GM12878 (cell line): ENCODE measurements around the gene HIVEP2. TPM values are rescaled to one million over a fixed set of nuclear protein-coding genes. Genes with fewer than 3 reads are reported as not detected.

Experiments used
- ATAC-seq: fragments of 200-7000 bp; cut with Tn5 transposase; 3 replicates; pipeline ENCODE4 v1.9.1; 2020; ENCODE audit warnings: mild to moderate bottlenecking, moderate library complexity
- BruUV-seq: library from RNA; stranded (reverse); fragments of 400-500 nt; replicated peaks from 2 replicates; lab custom pipeline; 2021; lab: Mats Ljungman, UMichigan
- CTCF ChIA-PET: fragments of 300-600 bp; sonication (Branson Sonifier 250); formaldehyde crosslinking; extraction: SDS; loops from one replicate; lab custom pipeline; 2021; ENCODE audit warnings: inconsistent platforms; lab: Yijun Ruan, JAX
- POLR2A ChIA-PET: fragments of 350-600 bp; formaldehyde crosslinking; extraction: SDS; loops from one replicate; lab custom pipeline; 2021; ENCODE audit warnings: inconsistent platforms; lab: Charles Lee
- RAD21 ChIA-PET: fragments of 300-600 bp; sonication (Branson Sonifier 250); formaldehyde crosslinking; loops from one replicate; lab custom pipeline; 2023; ENCODE audit warnings: antibody characterized with exemption; ENCODE audit not compliant: unreplicated experiment; lab: Charles Lee
- SMC1A ChIA-PET: fragments of 300-600 bp; sonication (Branson Sonifier 250); formaldehyde crosslinking; loops from one replicate; lab custom pipeline; 2023; ENCODE audit not compliant: unreplicated experiment, uncharacterized antibody; lab: Charles Lee
- DNase-seq: peaks from one replicate; pipeline ENCODE4 v3.0.0-alpha.2; 2011; ENCODE audit warnings: low read depth, low spot score
- FAIRE-seq: peaks from 3 replicates; lab custom pipeline; 2011; peaks lifted over from hg19 to GRCh38; lab: Jason Lieb, UNC
- H2AFZ ChIP-seq: 2 replicates; pipeline ENCODE4 v1.6.0; 2011; ENCODE audit warnings: low read depth, low read length, control low read depth; ENCODE audit not compliant: control insufficient read depth
- H3K27ac ChIP-seq: 2 replicates; pipeline ENCODE4 v1.5.1; 2011; ENCODE audit warnings: control low read depth; ENCODE audit not compliant: control insufficient read depth, insufficient read depth
- H3K27me3 ChIP-seq, 2 experiments: replicated peaks in 1 of 2; 2 replicates each; pipeline versions ENCODE4 v1.6.0 to v1.6.1; 2011; ENCODE audit warnings: low read length in 1 of 2; ENCODE audit not compliant: control insufficient read depth in 2 of 2, insufficient read depth in 2 of 2
- H3K36me3 ChIP-seq, 2 experiments: 2 replicates each; pipeline ENCODE4 v1.5.1; 2011; ENCODE audit warnings: low read length in 1 of 2; ENCODE audit not compliant: control insufficient read depth in 2 of 2, insufficient read depth in 2 of 2
- H3K4me1 ChIP-seq: 2 replicates; pipeline ENCODE4 v1.6.1; 2011; ENCODE audit warnings: mild to moderate bottlenecking, low read length, moderate library complexity, mixed read lengths; ENCODE audit not compliant: control insufficient read depth, insufficient read depth
- H3K4me2 ChIP-seq: 2 replicates; pipeline ENCODE4 v1.6.0; 2011; ENCODE audit warnings: control low read depth; ENCODE audit not compliant: control insufficient read depth, insufficient read depth
- H3K4me3 ChIP-seq: fragments of 200-600 bp; sonication (generic); 2 replicates; pipeline ENCODE4 v1.5.1; 2016
- H3K79me2 ChIP-seq: 2 replicates; pipeline ENCODE4 v1.6.0; 2011; ENCODE audit warnings: low read length; ENCODE audit not compliant: control insufficient read depth, insufficient read depth
- H3K9ac ChIP-seq: 2 replicates; pipeline ENCODE4 v1.8.0; 2011; ENCODE audit warnings: low read length, control low read depth, mixed read lengths; ENCODE audit not compliant: control insufficient read depth, insufficient read depth
- H3K9me3 ChIP-seq: replicated peaks from 3 replicates; pipeline ENCODE4 v1.5.1; 2011; ENCODE audit warnings: mild to moderate bottlenecking, low read length; ENCODE audit not compliant: control insufficient read depth, insufficient read depth
- H4K20me1 ChIP-seq: 2 replicates; pipeline ENCODE4 v1.6.0; 2011; ENCODE audit not compliant: control insufficient read depth, insufficient read depth
- BACH1 ChIP-seq: fragments of 450-650 bp; IDR thresholded peaks from 2 replicates; pipeline ENCODE4 v1.6.1; 2017; ENCODE audit warnings: mild to moderate bottlenecking, borderline replicate concordance
- BHLHE40 ChIP-seq, 2 experiments: fragments of 450-650 bp in 1 of 2; IDR thresholded peaks; 2 replicates each; pipeline ENCODE4 v1.6.1; 2011 to 2017; ENCODE audit warnings: low read depth in 2 of 2, borderline replicate concordance in 1 of 2, improper control_type of control experiment in 1 of 2, low read length in 1 of 2, mild to moderate bottlenecking in 1 of 2
- BMI1 ChIP-seq: fragments of 450-650 bp; IDR thresholded peaks from 2 replicates; pipeline ENCODE4 v1.6.1; 2016; ENCODE audit warnings: mild to moderate bottlenecking, moderate library complexity, borderline replicate concordance
- CEBPB ChIP-seq, 2 experiments: fragments of 150-350 bp in 1 of 2; IDR thresholded peaks; 2 replicates each; pipeline ENCODE4 v1.6.1; 2012 to 2014; ENCODE audit warnings: low read depth in 2 of 2, low read length in 2 of 2, borderline replicate concordance in 1 of 2, inconsistent platforms in 1 of 2
- HDGF ChIP-seq: fragments of 450-650 bp; IDR thresholded peaks from 2 replicates; pipeline ENCODE4 v1.6.1; 2016; ENCODE audit warnings: antibody characterized with exemption
- JUNB ChIP-seq: IDR thresholded peaks from 2 replicates; pipeline ENCODE4 v1.6.1; 2016; ENCODE audit warnings: antibody characterized with exemption, mild to moderate bottlenecking
- MEF2A ChIP-seq: IDR thresholded peaks from 2 replicates; pipeline ENCODE4 v1.6.1; 2011; ENCODE audit warnings: low read depth, mild to moderate bottlenecking, low read length, moderate library complexity; ENCODE audit not compliant: insufficient read depth
- MTA2 ChIP-seq: fragments of 450-650 bp; IDR thresholded peaks from 2 replicates; pipeline ENCODE4 v1.6.1; 2016; ENCODE audit warnings: low read depth, mild to moderate bottlenecking, moderate library complexity
- MXI1 ChIP-seq: fragments of 150-350 bp; IDR thresholded peaks from 2 replicates; pipeline ENCODE4 v1.6.1; 2011; ENCODE audit warnings: low read depth, mild to moderate bottlenecking, inconsistent platforms, low read length, improper control_type of control experiment
- NFXL1 ChIP-seq: fragments of 450-650 bp; IDR thresholded peaks from 2 replicates; pipeline ENCODE4 v1.6.1; 2017; ENCODE audit warnings: antibody characterized with exemption, mild to moderate bottlenecking, borderline replicate concordance
- PAX8 ChIP-seq: fragments of 450-650 bp; IDR thresholded peaks from 2 replicates; pipeline ENCODE4 v1.6.1; 2017; ENCODE audit warnings: mild to moderate bottlenecking, moderate library complexity
- POLR2A ChIP-seq: IDR thresholded peaks from 2 replicates; pipeline ENCODE4 v1.6.1; 2011; ENCODE audit warnings: low read depth, mild to moderate bottlenecking, low read length
- RCOR1 ChIP-seq: conservative IDR thresholded peaks from 2 replicates; pipeline ENCODE4 v1.6.1; 2012; ENCODE audit warnings: low read depth, low read length, improper control_type of control experiment
- RFX5 ChIP-seq: IDR thresholded peaks from 2 replicates; pipeline ENCODE4 v1.6.1; 2011; ENCODE audit warnings: low read depth, low read length, improper control_type of control experiment
- SP1 ChIP-seq: IDR thresholded peaks from one replicate; pipeline ENCODE4 v1.6.1; 2011; ENCODE audit warnings: low read depth, low read length
- ZNF687 ChIP-seq: fragments of 450-650 bp; IDR thresholded peaks from 2 replicates; pipeline ENCODE4 v1.6.1; 2017; ENCODE audit warnings: mild to moderate bottlenecking, moderate library complexity
- whole genome bisulfite sequencing: methylation state at CpG from one replicate; pipeline ENCODE4 v1.1.6; 2016; ENCODE audit warnings: low lambda C conversion rate; ENCODE audit not compliant: insufficient replicate concordance, insufficient coverage; ENCODE audit errors: missing lambda C conversion rate; 5-methylcytosine and 5-hydroxymethylcytosine counted together
- in situ Hi-C: fragments of 300-500 bp; cut with MboI; formaldehyde crosslinking; loops from 9 replicates; pipeline ENCODE4 v1.14.3; 2018; ENCODE audit warnings: mixed read lengths
- intact Hi-C: fragments of 100-400 bp; cut with micrococcal nuclease; formaldehyde crosslinking; loops from one replicate; pipeline ENCODE4 v1.14.2; 2022; ENCODE audit not compliant: unreplicated experiment
- polyA plus RNA-seq, 11 experiments: library from polyadenylated mRNA; depleted of rRNA in 4 of 11; unstranded in 6 of 11; stranded (reverse) in 5 of 11; fragments of >200 nt; fragmentation: Nextera tagmentation in 4 of 11; fragmentation: Illumina TruSeq in 1 of 11; extraction: Ambion mirVana in 4 of 11; extraction: Trizol in 1 of 11; gene quantifications; 1 replicate in 1 of 11; 2 replicates in 10 of 11; pipeline versions ENCODE4 v1.2.1 to v1.2.3, GENCODE V29; 2011 to 2016; ENCODE audit warnings: inconsistent platforms in 2 of 11, missing spikeins in 2 of 11, low read depth in 1 of 11
- total RNA-seq, 4 experiments: library from RNA; depleted of rRNA in 3 of 4; stranded (reverse); fragments of >200 nt in 3 of 4; fragmentation: Illumina TruSeq in 1 of 4; extraction: Trizol in 1 of 4; gene quantifications; 2 replicates each; pipeline versions ENCODE4 v1.2.1 to v1.2.3, GENCODE V29; 2013 to 2021
- TF ChIP-seq, protein P1 (sequence below): IDR thresholded peaks from 2 replicates; pipeline ENCODE4 v1.6.1; 2012; ENCODE audit warnings: low read length, inconsistent platforms
- TF ChIP-seq, protein P2 (sequence below): fragments of 450-650 bp; IDR thresholded peaks from 2 replicates; pipeline ENCODE4 v1.6.1; 2016; ENCODE audit warnings: mild to moderate bottlenecking

The HIVEP2 gene
- total and polyA plus RNA-seq, 10 of the 15 experiments (the other 5 are each of a cell fraction or from before 2014, with no cell fraction given) = 1.2 to 15.7 (median 10.2) TPM

GRCh38 chr6:142871910-142872331 is 73.1 kb downstream of the HIVEP2 start:
- POLR2A ChIA-PET = interaction anchor here (0.8 to 3.6 kb wide), 4 partner anchors 11 to 52 kb away, joined by 4 to 51 read pairs (median 8); no protein-coding TSS in a partner anchor
- H3K27ac ChIP-seq = peak overlapping the region; percentile 50
- TF ChIP-seq BMI1 = peak; percentile 56; the same call in 1 of the 2 replicates
- no peak for TF ChIP-seq PAX8
- peak; percentile 58 for TF ChIP-seq JUNB
- TF ChIP-seq BHLHE40 (IDR thresholded peaks at IDR 0.05; ENCODE audit: borderline replicate concordance in 1 of 2, low read depth in 2 of 2, low read length in 1 of 2) = peak; percentile 37 to 56; a peak in 2 of 4 replicates
- no peak for TF ChIP-seq NFXL1
- TF ChIP-seq BACH1 = peak; percentile 67; the same call in 1 of the 2 replicates
- no peak for TF ChIP-seq HDGF
- TF ChIP-seq POLR2A = no peak
- 0 out of 2 replicates have a peak, but pooled peaks have one; percentile 21 for TF ChIP-seq RCOR1
- peak; percentile 44; the same call in 1 of the 2 replicates for TF ChIP-seq MXI1
- TF ChIP-seq ZNF687 = peak; percentile 64; the same call in 1 of the 2 replicates
- TF ChIP-seq RFX5 = no peak
- TF ChIP-seq, protein P1, sequence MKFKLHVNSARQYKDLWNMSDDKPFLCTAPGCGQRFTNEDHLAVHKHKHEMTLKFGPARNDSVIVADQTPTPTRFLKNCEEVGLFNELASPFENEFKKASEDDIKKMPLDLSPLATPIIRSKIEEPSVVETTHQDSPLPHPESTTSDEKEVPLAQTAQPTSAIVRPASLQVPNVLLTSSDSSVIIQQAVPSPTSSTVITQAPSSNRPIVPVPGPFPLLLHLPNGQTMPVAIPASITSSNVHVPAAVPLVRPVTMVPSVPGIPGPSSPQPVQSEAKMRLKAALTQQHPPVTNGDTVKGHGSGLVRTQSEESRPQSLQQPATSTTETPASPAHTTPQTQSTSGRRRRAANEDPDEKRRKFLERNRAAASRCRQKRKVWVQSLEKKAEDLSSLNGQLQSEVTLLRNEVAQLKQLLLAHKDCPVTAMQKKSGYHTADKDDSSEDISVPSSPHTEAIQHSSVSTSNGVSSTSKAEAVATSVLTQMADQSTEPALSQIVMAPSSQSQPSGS = peak; percentile 77
- 0 out of 2 replicates have a peak, but pooled peaks have one; percentile 22 for TF ChIP-seq MEF2A
- peak in 1 of 2 experiments; percentile 66; a peak in 1 of 4 replicates for TF ChIP-seq CEBPB (IDR thresholded peaks at IDR 0.05; ENCODE audit: borderline replicate concordance in 1 of 2, low read depth in 2 of 2, low read length in 2 of 2)
- TF ChIP-seq, protein P2, sequence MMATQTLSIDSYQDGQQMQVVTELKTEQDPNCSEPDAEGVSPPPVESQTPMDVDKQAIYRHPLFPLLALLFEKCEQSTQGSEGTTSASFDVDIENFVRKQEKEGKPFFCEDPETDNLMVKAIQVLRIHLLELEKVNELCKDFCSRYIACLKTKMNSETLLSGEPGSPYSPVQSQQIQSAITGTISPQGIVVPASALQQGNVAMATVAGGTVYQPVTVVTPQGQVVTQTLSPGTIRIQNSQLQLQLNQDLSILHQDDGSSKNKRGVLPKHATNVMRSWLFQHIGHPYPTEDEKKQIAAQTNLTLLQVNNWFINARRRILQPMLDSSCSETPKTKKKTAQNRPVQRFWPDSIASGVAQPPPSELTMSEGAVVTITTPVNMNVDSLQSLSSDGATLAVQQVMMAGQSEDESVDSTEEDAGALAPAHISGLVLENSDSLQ = no peak; the same call in 1 of the 2 replicates
- peak; percentile 19 for TF ChIP-seq SP1
- TF ChIP-seq MTA2 = peak; percentile 88

More at GRCh38 chr6:142871910-142872331, 73.1 kb downstream of the HIVEP2 start:
- ChIA-PET CTCF (interaction anchor here (1.0 to 3.1 kb wide), 7 partner anchors 8 to 125 kb away, joined by 3 to 20 read pairs (median 5); no protein-coding TSS in a partner anchor), RAD21 (interaction anchor here (1.2 to 5.5 kb wide), 8 partner anchors 12 to 191 kb away, joined by 3 to 79 read pairs (median 6); no protein-coding TSS in a partner anchor), SMC1A (interaction anchor here (0.7 to 6.4 kb wide), 17 partner anchors 8 to 155 kb away, joined by 3 to 122 read pairs (median 5); no protein-coding TSS in a partner anchor)
- 41% methylated on average over 4 of the region's 4 CpGs for WGBS
- peak overlapping the region; percentile 54; the same call in 1 of the 2 replicates for H3K4me2 ChIP-seq
- ATAC-seq (peak; percentile 88), DNase-seq (no peak), FAIRE-seq (peak; percentile 61)
- H3K9me3 ChIP-seq = no peaks in the 10 kb centered on the region; the same call in none of the 3 replicates
- H3K4me1 ChIP-seq = peaks cover 35% of the 10 kb centered on the region
- no peak overlapping the region for H3K4me3 ChIP-seq
- H3K36me3 ChIP-seq = peaks cover 0 to 5% of the 10 kb centered on the region in 2 experiments; a peak in 1 of 4 replicates
- H3K9ac ChIP-seq = no peak overlapping the region
- no peaks in the 10 kb centered on the region for H3K27me3 ChIP-seq
- H4K20me1 ChIP-seq = no peaks in the 10 kb centered on the region
- BruUV-seq = no TSS peak
- H2AFZ ChIP-seq = no peak overlapping the region
- in situ Hi-C loops (no loop called here), intact Hi-C loops (loop anchor here (1.0 kb wide), 1 partner anchor 29 kb away; no protein-coding TSS in a partner anchor)
- peaks cover 83% of the 10 kb centered on the region for H3K79me2 ChIP-seq
